Peyer's patch (tissue), 4 donors: ENCODE measurements around the gene ZFYVE26.

Experiments
- POLR2A ChIP-seq, 2 donors: fragments of 450-650 bp; IDR thresholded peaks; one replicate each; pipeline ENCODE4 v1.5.1; 2017; ENCODE audit warnings: antibody characterized with exemption in 2 of 2, mild to moderate bottlenecking in 2 of 2, moderate library complexity in 2 of 2
- TF ChIP-seq, protein P1 (sequence below), 6 experiments: fragments of 450-650 bp in 4 of 6; fragments of 200-600 bp in 2 of 6; sonication (generic) in 1 of 6; IDR thresholded peaks; one replicate each; pipeline ENCODE4 v1.5.1; 2017 to 2019; ENCODE audit warnings: antibody characterized with exemption in 6 of 6, mild to moderate bottlenecking in 3 of 6, moderate library complexity in 1 of 6

DNA sequence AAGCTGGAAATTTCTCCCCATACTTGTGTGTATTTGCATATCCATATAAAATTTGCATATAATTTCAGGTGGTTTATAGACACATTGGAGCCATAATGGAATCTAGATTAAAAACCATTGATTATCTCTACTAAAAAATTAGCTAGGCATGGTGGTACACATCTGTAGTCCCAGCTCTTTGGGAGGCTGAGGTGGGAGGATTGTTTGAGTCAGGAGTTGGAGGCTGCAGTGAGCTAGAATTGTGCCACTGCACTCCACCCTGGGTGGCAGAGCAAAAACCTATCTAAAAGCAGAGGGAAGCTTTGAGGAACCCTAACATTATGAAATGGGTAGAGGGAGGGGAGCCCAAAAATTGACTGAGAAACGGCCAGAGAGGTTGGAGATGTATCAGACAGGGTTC is 118.2 kb downstream of the ZFYVE26 start:
- TF ChIP-seq, protein P1, sequence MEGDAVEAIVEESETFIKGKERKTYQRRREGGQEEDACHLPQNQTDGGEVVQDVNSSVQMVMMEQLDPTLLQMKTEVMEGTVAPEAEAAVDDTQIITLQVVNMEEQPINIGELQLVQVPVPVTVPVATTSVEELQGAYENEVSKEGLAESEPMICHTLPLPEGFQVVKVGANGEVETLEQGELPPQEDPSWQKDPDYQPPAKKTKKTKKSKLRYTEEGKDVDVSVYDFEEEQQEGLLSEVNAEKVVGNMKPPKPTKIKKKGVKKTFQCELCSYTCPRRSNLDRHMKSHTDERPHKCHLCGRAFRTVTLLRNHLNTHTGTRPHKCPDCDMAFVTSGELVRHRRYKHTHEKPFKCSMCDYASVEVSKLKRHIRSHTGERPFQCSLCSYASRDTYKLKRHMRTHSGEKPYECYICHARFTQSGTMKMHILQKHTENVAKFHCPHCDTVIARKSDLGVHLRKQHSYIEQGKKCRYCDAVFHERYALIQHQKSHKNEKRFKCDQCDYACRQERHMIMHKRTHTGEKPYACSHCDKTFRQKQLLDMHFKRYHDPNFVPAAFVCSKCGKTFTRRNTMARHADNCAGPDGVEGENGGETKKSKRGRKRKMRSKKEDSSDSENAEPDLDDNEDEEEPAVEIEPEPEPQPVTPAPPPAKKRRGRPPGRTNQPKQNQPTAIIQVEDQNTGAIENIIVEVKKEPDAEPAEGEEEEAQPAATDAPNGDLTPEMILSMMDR (IDR thresholded peaks at IDR 0.05) = no peak
- TF ChIP-seq POLR2A (IDR thresholded peaks at IDR 0.05) = no peak
